CD4-positive, alpha-beta T cell treated with Interleukin-2 at 100 ng/mL for 4 hours (primary cell): ENCODE results near the gene OSBPL3.

Experiments used
- DNase-seq: peaks from one replicate; pipeline ENCODE4 v3.0.0-alpha.2; 2020; ENCODE audit warnings: low spot score

Gene OSBPL3

GRCh38 chr7:24760968-24761367 is 219.0 kb downstream of the OSBPL3 start:
- DNase-seq: no peak

GRCh38 chr7:24757353-24758275 is 222.4 kb downstream of the OSBPL3 start, which contains the start of gene GSDME:
Gene GSDME, minus strand, starts transcription at chr7:24757464. Its CDS starts 7,690 bp downstream, at chr7:24749774.
- DNase-seq: no peak

- DNase-seq: no peak
Observed at GRCh38 chr7:24756545-24757352, 223.2 kb downstream of the OSBPL3 start.

- peak; percentile 13 for DNase-seq
Observed at GRCh38 chr7:24755541-24756407, 224.2 kb downstream of the OSBPL3 start.

GRCh38 chr7:24754906-24755506 is 225.0 kb downstream of the OSBPL3 start:
- no peak for DNase-seq

GRCh38 chr7:24752073-24752800 is 227.7 kb downstream of the OSBPL3 start:
- DNase-seq: no peak

GRCh38 chr7:24751484-24751883 is 228.5 kb downstream of the OSBPL3 start:
- DNase-seq: no peak

- no peak for DNase-seq
Observed at GRCh38 chr7:24750441-24751055, 229.4 kb downstream of the OSBPL3 start.

GRCh38 chr7:24748521-24748920 is 231.5 kb downstream of the OSBPL3 start:
- no peak for DNase-seq
